GM21423 (cell line): ENCODE measurements around the gene MBOAT7.
"Not testable (repeated sequence)": the region's sequence is repeated elsewhere in the genome, so short reads cannot be mapped to it uniquely, and the experiment has no call there.

ENCODE experiments used
- ATAC-seq: cut with Tn5 transposase; IDR thresholded peaks from one replicate; pipeline ENCODE4 v1.9.1; 2021; ENCODE audit warnings: mild to moderate bottlenecking, moderate library complexity; ENCODE audit not compliant: unreplicated experiment

The MBOAT7 gene, protein sequence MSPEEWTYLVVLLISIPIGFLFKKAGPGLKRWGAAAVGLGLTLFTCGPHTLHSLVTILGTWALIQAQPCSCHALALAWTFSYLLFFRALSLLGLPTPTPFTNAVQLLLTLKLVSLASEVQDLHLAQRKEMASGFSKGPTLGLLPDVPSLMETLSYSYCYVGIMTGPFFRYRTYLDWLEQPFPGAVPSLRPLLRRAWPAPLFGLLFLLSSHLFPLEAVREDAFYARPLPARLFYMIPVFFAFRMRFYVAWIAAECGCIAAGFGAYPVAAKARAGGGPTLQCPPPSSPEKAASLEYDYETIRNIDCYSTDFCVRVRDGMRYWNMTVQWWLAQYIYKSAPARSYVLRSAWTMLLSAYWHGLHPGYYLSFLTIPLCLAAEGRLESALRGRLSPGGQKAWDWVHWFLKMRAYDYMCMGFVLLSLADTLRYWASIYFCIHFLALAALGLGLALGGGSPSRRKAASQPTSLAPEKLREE

DNA sequence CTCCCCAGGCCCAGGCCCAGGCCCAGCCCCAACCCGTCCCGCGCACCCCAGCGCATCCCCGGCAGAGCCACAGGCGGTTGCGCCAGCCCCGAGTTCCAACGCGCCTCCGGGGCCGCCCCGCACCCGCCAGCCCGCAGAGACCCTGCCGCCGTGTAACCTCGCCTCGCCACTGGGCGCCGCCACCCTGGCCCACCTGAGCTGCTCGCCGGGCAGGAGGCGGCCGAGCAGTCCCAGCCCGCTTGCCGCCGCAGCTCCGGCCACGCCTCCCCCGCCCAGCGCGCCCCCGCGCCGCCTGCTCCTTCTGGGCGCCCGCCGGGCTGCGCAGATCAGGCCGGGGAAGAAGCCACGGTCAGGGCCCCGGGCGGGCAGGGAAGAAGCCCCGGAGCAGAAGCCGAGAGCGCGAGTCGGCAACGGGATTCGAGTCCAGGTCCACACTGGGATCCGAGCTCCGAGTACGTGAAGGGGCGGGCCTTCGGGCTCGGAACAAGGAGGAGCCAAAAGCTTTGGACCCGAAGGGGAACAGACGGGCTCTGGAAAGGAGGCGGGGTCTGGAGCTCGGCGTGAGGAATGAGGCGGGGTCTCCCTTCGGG is at the start of gene MBOAT7:
Gene MBOAT7 (minus strand): TSS at position 436 of the 590 bp plus-strand sequence. CDS start 1,072 bp downstream, outside the sequence.
- peak; percentile 13 for ATAC-seq

DNA sequence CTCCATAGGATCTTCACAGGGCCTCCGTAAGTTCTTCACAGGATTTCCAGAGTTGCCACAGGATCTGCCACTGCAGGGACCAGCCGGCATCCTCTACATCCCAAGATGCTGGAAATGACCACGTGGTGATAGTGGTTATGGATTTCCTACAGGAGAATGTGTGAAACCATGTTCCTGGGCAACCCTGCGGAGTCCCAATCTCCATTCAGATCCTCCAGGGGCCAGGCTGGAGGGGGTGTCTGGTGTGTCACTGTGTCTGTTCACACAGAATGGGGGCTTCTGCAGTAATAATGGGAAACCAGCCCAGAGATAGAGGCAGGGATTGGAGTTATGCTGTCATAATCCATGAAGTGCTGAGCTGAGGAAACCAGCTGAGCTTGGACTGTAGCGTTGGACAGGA is 44.6 kb upstream of the MBOAT7 start:
- ATAC-seq: no peak

DNA sequence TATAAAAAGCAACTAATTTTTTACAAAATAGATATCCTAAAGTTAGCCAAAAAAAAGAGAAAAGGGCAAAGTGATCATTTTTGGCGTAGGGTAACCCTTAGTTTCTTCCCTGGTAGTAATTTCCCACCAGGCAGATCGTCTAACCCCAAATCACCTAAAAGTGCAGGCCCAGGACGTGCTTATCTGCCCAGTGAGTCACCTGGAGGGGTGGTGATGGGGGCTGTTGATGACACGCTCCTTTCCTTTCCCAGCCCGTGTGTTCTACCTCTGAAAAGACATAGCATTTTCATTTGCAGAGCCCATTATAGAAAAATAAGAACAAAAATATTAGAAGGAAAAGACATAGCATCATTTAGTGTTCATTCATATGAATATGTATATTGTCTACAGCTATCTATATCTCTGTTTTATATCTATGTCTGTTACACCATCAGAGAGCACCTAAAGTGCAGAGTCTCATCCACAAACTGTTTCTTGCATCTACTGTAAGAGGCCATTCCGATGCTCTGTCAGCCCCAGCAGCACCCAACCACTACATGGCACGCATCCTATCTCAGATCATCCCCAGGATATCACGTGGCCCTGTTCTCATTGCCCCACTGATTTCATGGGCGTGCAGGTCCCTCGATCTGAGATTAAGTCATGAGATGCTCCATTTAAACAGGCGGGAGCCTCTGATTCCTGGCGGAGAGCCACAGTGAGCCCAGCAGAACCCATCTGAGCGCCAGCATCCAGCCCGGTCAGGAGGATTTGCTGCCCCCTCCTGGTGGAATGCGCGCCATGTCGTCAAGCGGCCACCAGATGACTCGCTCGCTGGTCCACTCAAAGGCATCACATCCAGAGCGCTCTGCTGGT is 41.9 kb upstream of the MBOAT7 start:
- ATAC-seq: peak; percentile 78

DNA sequence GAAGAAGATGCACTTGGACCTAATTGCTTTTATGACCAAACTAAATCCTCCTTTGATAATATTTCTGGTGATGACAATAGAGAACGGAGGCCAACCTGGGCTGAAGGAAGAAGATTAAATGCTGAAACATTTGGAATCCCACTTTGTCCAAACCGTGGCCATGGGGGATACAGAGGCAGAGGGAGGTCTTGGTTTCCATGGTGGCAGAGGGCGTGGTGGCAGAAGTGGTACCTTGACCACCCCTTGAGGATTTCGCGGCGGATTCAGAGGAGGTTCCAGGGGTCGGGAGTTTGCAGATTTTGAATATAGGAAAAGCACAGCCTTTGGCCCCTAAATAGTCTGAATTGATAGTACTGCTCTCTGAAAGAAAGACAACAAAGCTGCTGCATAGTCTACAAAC is 40.7 kb upstream of the MBOAT7 start:
- no peak for ATAC-seq

DNA sequence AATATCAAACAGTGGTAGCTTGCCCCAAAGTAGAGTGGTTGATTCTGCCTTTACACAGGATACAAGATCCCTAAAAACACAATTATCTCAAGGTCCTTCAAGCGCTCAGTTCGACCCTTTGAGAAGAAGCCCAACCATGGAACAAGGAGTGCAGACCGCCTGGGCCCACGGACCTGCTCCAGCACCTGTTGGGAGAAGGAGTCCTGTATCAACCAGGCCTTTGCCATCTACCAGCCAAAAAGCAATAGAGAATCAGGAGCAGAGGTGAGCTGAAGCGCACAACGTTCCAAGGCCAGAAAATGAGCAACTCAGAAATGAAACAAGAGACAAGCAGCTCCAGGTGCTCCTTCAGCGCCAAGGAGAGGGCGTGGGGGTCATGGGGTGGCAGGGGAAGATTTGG is 39.8 kb upstream of the MBOAT7 start:
- ATAC-seq: no peak

DNA sequence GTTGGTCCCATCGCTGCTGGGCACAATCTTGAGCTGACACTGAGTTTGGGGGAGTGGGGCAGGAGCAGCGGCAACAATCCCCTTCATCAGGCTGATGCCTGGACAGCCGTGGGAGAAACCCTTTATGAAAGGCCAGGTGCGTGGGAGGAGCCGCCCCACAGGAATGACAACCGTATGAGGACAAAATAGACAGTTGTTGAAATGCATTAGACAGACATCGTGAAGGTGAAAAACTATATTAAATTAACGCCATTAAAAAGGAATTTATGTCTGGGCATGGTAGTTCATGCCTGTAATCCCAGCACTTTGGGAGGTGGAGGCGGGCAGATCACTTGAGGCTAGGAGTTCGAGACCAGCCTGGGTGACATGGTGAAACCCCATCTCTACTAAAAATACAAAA is 35.2 kb upstream of the MBOAT7 start:
- not testable (repeated sequence) for ATAC-seq

DNA sequence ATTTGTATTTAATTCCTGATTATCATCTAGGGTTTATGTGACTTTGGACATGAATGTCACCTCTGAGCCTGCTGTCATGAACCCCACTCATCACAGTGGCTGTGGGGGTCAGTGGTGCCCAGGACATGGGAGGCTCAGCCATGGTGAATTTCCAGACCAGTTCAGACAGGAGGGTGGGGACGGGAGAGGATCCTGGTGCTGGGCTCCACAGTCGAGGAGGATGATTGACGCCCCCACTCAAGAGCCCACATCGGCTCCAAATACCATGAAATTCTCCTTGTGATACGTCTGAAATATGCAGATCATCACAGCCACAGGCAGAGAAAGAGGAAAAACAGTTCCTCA is 34.5 kb upstream of the MBOAT7 start:
- ATAC-seq: not testable (repeated sequence)

DNA sequence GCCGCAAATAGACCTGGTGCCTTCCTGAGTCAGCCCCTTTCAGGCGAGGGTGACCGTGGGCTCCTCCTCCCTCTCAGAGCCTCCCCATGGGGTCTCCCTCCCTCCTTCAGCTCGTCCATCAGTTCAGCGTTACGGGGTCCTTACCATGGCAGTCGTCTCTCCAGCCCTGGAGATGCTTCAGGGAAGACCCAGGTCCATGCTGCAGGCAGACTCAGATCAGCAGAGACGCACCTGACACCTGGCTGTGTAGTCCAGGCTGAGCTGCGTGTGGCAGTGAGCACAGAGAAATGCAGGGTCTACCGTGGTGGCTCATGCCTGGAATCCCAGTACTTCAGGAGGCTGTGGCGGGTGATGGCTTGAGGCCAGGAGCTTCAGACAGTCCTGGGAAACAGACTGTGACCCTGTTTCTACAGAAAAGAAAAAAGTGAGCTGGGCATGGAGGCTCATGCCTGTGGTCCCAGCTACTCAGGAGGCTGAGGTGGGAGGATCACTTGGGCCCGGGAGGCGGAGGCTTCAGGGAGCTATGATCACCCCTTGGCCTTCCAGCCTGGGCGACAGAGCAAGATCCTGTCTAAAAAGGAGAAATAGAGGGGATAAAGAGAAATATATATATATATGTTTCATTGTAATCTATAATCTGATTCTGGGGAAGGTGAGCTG is 34.0 kb upstream of the MBOAT7 start:
- ATAC-seq: not testable (repeated sequence)

DNA sequence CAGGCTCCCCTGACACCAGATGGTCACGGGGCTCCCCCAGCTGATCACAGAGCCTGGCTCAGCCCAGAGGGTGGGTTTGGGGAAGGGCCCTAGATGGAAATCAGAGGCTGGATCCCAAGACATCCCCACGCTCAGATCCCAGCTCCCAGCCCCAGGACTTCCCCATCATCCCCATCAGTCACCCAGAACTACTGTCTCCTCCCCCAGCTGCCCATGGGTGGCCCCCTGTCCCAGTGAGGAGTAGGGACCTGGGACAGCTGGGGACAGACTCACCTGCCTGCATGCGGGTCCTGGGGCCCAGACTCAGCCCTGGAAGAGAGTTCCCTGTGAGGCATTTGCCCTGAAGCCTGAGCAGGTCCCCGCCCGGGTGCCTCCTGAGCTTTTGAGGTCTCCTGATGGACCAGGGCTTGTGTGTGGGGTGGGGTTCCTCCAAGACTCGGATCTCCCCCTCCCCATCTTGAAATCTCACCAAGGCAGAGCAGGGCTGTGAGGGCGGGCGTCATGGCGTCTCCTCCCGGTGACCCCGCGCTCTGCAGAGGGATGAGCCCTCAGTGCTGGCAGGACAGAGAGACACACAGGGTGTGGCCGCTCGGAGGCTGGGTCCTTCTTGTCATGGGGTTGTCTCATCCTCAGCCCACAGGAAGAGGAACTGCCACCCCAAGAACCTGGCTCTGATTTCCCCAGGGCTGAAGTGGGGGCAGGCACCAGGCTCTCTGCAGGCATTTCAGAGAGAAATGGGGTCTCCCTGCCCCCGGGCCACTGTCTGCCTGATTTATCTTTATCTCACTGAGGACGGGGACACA is 33.3 kb upstream of the MBOAT7 start, which contains the start of gene LILRB3:
Gene LILRB3 (minus strand): TSS at position 534 of the 803 bp plus-strand sequence. CDS start 31 bp downstream, at position 503.
- not testable (repeated sequence) for ATAC-seq

DNA sequence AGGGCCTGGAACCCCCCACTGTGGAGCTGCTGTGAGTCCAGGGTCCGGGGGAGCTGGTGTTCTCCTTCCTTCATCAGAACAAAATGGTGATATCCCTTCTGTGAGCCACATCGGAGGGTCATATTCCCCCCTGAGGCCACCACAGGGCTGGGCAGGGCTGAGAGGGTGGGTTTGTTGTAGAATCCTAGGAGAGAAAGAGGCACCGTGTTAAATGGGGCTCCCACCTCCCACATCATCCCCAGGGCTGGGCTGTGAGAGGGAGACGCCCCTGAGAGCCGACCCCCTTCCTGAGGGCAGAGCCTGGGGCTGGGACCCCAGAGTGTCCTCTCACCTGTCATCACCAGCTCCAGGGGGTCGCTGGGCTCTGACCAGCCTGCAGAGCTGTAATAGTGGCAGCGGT is 32.6 kb upstream of the MBOAT7 start:
- ATAC-seq: not testable (repeated sequence)

DNA sequence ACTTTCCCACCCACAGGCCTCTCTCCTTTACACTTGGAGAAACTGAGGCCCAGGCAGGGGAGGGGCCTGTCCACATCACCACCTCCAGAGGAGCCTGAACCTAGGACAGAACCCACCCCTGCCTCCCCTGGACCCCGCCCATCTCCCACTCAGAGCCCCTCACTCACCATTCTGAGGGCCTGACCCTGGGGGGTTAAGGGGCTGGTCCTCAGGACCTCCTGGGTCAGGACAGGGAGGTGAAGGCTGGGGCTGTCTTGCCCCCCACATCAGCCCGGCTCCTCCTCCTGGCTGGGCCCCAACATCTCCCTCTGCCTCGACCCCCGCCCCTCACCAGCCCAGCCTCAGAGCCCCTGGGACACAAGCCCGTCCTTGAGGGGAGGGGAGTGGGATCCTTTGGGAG is 30.3 kb upstream of the MBOAT7 start:
- ATAC-seq: not testable (repeated sequence)

DNA sequence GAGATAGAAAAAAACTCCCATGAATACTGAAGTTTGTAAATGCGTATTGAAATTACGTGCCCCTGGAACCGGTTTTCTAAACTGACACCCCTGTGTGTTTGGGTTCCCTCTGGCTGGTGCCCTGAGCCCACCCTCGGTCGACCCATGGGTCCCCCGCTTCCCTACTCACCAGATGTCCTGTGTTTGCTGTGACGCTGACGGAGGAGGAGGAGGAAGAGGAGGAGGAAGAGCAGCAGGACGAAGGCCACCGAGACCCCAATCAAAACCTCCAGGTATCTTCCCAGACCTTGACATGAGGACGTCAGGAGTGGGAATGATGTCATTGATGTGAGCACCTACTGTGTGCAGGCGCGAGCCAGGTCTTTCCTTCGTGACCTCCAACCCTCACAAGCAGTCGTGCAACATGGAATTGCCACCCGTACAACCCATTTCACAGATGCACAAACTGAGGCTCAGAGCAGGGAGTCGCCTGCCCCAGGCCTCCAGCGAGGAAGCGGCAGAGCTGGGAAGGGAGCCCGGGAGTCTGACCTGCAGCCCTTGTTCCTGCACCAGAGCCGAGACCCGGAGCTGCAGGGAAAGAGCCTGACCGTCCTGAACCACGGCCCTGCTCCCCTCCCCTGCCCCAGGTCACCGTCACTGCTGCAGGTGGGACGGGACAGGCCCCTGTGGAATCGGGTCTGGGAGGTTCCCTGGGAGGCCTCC is 29.7 kb upstream of the MBOAT7 start:
- no peak for ATAC-seq

DNA sequence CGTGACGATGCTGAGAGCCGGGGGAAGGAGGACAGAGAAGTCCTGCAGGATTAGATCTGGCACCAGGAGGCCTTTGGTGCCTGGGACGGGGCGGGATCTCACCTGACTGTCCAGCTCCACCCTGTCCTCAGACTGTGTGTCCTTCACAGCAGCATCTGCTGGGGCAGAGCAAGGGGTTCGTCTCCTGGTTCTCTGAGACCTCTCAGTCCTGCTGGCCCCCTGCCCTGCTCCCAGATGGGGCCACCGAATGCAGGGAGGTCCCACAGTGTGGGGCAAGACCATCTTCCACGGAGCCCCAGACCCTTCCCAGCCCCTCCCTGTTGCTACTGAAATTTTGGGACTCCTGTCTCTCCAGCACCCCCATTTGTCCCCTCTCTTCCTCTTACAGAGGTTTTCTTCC is 28.9 kb upstream of the MBOAT7 start:
- ATAC-seq: no peak

DNA sequence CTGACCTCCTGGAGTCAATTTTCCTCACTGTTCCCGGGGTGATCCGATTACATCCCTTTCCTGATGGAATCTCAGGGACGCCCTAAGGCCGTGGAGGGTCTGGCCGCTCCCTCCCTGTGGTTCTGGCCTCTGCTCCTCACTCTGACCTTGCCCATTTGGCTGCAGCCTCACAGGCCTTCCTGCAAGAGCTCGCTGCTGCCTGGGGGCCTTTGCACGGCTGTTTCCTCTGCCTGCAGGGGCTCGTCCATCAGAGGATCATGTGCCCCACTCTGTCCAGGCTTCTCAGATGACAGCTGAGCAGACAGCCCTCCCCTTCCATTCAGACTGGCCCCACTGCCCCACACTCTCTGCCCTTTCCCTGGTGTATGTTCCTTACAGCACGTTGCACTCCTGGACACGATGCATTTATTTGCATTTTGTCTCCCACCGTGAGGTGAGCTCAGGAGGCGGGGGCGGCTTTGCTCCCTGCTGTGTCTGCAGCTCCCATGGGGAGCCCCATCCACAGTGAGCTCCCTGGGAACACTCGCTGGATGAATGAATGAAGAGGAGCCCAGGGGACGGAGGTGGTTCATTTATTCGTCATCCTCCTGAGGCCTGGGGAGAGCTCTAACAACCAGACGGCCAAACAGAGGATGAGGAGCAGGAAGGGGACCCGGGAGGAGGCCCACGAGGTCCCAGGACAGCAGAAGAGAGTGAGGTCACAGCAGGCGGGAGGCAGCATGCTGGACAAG is 28.3 kb upstream of the MBOAT7 start:
- not testable (repeated sequence) for ATAC-seq

DNA sequence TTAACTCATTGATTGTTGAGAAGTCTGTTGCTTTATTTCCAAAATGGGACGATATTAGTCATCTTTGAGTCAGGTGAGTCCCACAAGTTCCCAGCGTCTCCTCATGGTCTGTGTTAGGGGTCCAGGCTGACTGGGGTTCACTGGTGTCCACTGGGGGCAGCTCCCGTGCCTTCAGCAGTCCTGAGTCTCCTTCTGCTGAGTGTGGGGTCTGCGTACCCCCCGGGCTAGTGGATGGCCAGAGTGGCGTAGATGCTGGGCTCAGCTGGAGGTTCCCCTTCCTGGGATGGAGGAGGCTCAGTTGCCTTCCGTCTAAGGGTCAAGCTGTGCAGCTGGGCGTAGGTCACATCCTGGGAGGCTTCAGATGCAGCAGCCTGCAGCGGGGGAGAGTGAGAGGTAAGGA is 27.5 kb upstream of the MBOAT7 start:
- ATAC-seq: no peak

DNA sequence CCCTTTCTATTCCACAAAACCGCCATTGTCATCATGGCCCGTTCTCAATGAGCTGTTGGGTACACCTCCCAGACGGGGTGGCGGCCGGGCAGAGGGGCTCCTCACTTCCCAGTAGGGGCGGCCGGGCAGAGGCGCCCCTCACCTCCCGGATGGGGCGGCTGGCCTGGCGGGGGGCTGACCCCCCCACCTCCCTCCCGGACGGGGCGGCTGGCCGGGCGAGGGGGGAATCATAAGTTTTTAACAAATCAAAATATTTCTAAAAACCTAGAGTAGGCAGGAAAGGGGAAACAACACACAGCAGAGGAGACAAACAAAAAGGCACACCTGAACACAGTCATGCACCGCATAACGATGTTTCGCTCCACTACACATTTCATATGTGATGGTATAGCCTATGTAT is 25.4 kb upstream of the MBOAT7 start:
- not testable (repeated sequence) for ATAC-seq

DNA sequence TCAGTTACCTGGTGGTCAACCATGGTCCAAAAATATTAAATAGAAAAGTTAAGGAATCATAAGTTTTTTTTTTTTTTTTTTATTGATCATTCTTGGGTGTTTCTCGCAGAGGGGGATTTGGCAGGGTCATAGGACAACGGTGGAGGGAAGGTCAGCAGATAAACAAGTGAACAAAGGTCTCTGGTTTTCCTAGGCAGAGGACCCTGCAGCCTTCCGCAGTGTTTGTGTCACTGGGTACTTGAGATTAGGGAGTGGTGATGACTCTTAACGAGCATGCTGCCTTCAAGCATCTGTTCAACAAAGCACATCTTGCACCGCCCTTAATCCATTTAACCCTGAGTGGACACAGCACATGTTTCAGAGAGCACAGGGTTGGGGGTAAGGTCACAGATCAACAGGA is 24.8 kb upstream of the MBOAT7 start:
- ATAC-seq: not testable (repeated sequence)

DNA sequence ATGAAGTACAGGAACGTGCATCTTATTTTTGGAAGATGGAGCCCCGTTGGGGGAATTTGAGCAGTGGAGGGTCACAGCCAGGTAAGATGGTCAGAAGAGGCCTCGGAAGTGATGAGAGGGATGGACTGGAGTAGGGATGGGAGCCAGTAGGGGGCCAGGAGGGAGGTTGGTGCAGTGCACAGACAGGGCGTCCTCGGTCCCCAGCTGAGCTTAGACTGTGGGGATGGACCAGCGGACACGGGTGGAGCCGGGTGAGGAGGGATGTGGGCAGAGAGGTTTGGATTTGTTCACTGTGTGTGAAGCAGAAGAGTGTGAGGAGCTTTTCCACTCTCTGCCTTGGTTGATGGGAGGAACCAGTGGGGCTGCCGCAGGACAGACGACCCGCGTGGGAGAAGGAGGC is 21.9 kb upstream of the MBOAT7 start:
- ATAC-seq: no peak
